GM19438 (cell line): Measurements from ENCODE around the gene NFATC1.

Experiments
- ATAC-seq: cut with Tn5 transposase; IDR thresholded peaks from one replicate; pipeline ENCODE4 v1.9.1; 2021; ENCODE audit warnings: low read depth; ENCODE audit not compliant: unreplicated experiment

NFATC1 gene

GRCh38 chr18:79542876-79543750, 147.4 kb downstream of the NFATC1 start:
- no peak for ATAC-seq

GRCh38 chr18:79543861-79544385, 148.2 kb downstream of the NFATC1 start:
- ATAC-seq: no peak

- ATAC-seq: no peak
Measured at GRCh38 chr18:79544386-79544963, 148.7 kb downstream of the NFATC1 start.

- no peak for ATAC-seq
Measured at GRCh38 chr18:79545255-79545654, 149.5 kb downstream of the NFATC1 start.

- no peak for ATAC-seq
Measured at GRCh38 chr18:79545736-79546171, 150.0 kb downstream of the NFATC1 start.

GRCh38 chr18:79546781-79547272, 151.1 kb downstream of the NFATC1 start:
- no peak for ATAC-seq

- ATAC-seq: no peak
Measured at GRCh38 chr18:79547413-79548076, 151.8 kb downstream of the NFATC1 start.

- no peak for ATAC-seq
Measured at GRCh38 chr18:79548077-79548450, 152.3 kb downstream of the NFATC1 start.

- ATAC-seq: no peak
Measured at GRCh38 chr18:79548621-79548985, 152.9 kb downstream of the NFATC1 start.

GRCh38 chr18:79548986-79549637, 153.4 kb downstream of the NFATC1 start:
- no peak for ATAC-seq

- ATAC-seq: no peak
Measured at GRCh38 chr18:79549638-79550000, 153.9 kb downstream of the NFATC1 start.

GRCh38 chr18:79552140-79552631, 156.5 kb downstream of the NFATC1 start:
- ATAC-seq: no peak

GRCh38 chr18:79552696-79553095, 157.0 kb downstream of the NFATC1 start:
- ATAC-seq: no peak

- no peak for ATAC-seq
Measured at GRCh38 chr18:79553154-79553553, 157.4 kb downstream of the NFATC1 start.

- ATAC-seq: no peak
Measured at GRCh38 chr18:79553696-79554095, 158.0 kb downstream of the NFATC1 start.

GRCh38 chr18:79554321-79554720, 158.6 kb downstream of the NFATC1 start:
- no peak for ATAC-seq

GRCh38 chr18:79554945-79555645, 159.4 kb downstream of the NFATC1 start:
- ATAC-seq: no peak

- no peak for ATAC-seq
Measured at GRCh38 chr18:79555885-79556284, 160.2 kb downstream of the NFATC1 start.

- ATAC-seq: no peak
Measured at GRCh38 chr18:79556829-79557585, 161.3 kb downstream of the NFATC1 start.
